Esophagus squamous epithelium (tissue), 5 donors: ENCODE measurements around the gene RRAD. TPM values are rescaled to one million over a fixed set of nuclear protein-coding genes. Genes with fewer than 3 reads are reported as not detected.

Experiments used
- DNase-seq: peaks from one replicate; lab custom pipeline; 2025; lab: John Stamatoyannopoulos, UW
- H3K27ac ChIP-seq, 4 donors: fragments of 200-600 bp; sonication (generic); one replicate each; pipeline ENCODE4 v1.5.1; 2016 to 2019; ENCODE audit warnings: mild to moderate bottlenecking in 1 of 4
- H3K27me3 ChIP-seq, 4 donors: fragments of 200-600 bp; sonication (generic); 1 replicate in 3 of 4; 2 replicates in 1 of 4; pipeline versions ENCODE4 v1.5.1 to v1.6.0; 2017 to 2021; ENCODE audit warnings: antibody characterized with exemption in 1 of 4
- H3K36me3 ChIP-seq, 3 donors: fragments of 200-600 bp; sonication (generic); one replicate each; pipeline ENCODE4 v1.5.1; 2016 to 2019
- H3K4me1 ChIP-seq, 3 donors: fragments of 200-600 bp; sonication (generic); one replicate each; pipeline ENCODE4 v1.5.1; 2017 to 2019
- H3K4me3 ChIP-seq, 4 donors: fragments of 200-600 bp; sonication (generic); 1 replicate in 3 of 4; 2 replicates in 1 of 4; pipeline ENCODE4 v1.5.1; 2016 to 2019; ENCODE audit warnings: mild to moderate bottlenecking in 2 of 4, moderate library complexity in 1 of 4
- H3K9me3 ChIP-seq, 3 donors: fragments of 200-600 bp; sonication (generic); one replicate each; pipeline ENCODE4 v1.5.1; 2016 to 2019
- POLR2A ChIP-seq, 4 donors: fragments of 450-650 bp; IDR thresholded peaks; one replicate each; pipeline ENCODE4 v1.6.1; 2017; ENCODE audit warnings: antibody characterized with exemption in 4 of 4, mild to moderate bottlenecking in 4 of 4, moderate library complexity in 3 of 4
- WGBS, 2 donors: methylation state at CpG; one replicate each; pipeline ENCODE4 v1.1.5; 2018; 5-methylcytosine and 5-hydroxymethylcytosine counted together
- intact Hi-C: fragments of 100-400 bp; cut with DNase I; formaldehyde crosslinking; loops from one replicate; pipeline ENCODE4 v1.15.0; 2022
- total RNA-seq, 4 donors: library from RNA; depleted of rRNA; stranded (reverse); fragments of >200 nt; gene quantifications; one replicate each; pipeline ENCODE4 v1.1.0, GENCODE V29; 2016
- TF ChIP-seq, protein P1 (sequence below), 6 experiments: fragments of 450-650 bp in 4 of 6; fragments of 200-600 bp in 2 of 6; sonication (generic) in 2 of 6; IDR thresholded peaks; one replicate each; pipeline ENCODE4 v1.5.1; 2016 to 2019; ENCODE audit warnings: antibody characterized with exemption in 6 of 6, mild to moderate bottlenecking in 4 of 6, moderate library complexity in 4 of 6
- donor health status: DM: yes; HTN: yes; CAD: no.

Gene RRAD
- total RNA-seq, 4 donors from 2014 or later: 68.7 to 208 (median 129) TPM

- no peak for TF ChIP-seq POLR2A (IDR thresholded peaks at IDR 0.05)
- TF ChIP-seq, protein P1, sequence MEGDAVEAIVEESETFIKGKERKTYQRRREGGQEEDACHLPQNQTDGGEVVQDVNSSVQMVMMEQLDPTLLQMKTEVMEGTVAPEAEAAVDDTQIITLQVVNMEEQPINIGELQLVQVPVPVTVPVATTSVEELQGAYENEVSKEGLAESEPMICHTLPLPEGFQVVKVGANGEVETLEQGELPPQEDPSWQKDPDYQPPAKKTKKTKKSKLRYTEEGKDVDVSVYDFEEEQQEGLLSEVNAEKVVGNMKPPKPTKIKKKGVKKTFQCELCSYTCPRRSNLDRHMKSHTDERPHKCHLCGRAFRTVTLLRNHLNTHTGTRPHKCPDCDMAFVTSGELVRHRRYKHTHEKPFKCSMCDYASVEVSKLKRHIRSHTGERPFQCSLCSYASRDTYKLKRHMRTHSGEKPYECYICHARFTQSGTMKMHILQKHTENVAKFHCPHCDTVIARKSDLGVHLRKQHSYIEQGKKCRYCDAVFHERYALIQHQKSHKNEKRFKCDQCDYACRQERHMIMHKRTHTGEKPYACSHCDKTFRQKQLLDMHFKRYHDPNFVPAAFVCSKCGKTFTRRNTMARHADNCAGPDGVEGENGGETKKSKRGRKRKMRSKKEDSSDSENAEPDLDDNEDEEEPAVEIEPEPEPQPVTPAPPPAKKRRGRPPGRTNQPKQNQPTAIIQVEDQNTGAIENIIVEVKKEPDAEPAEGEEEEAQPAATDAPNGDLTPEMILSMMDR (IDR thresholded peaks at IDR 0.05): no peak
- WGBS, 2 donors: 100% methylated on average over 1 to 3 of the region's 3 CpGs
- no peaks in the 10 kb centered on the region for H3K27me3 ChIP-seq
Measured at GRCh38 chr16:66871840-66872239, 53.5 kb downstream of the RRAD start.

More at GRCh38 chr16:66871840-66872239, 53.5 kb downstream of the RRAD start:
- Histone ChIP-seq H3K27ac (no peak overlapping the region), H3K4me1 (peaks cover 9 to 25% (median 14%) of the 10 kb centered on the region in 3 donors), H3K4me3 (no peak overlapping the region), H3K9me3 (no peaks in the 10 kb centered on the region), H3K36me3 (no peaks in the 10 kb centered on the region)
- intact Hi-C loops: no loop called here
- no peak for DNase-seq

Other genes starting within 250 kb of the RRAD start
- gene CMTM4, start 228.8 kb downstream of the RRAD start, total RNA-seq: 10 to 100 TPM; 13.7 to 24.0 (median 15.8) TPM
- 100 to 1,000 TPM in 1 of 4 donors, 10 to 100 TPM in 3; 66.4 to 140 (median 86.2) TPM for gene DYNC1LI2, start 173.9 kb downstream of the RRAD start, total RNA-seq
- gene TERB1, start 124.0 kb downstream of the RRAD start, total RNA-seq: not detected
- gene NAE1, start 94.6 kb downstream of the RRAD start, total RNA-seq: 10 to 100 TPM; 31.4 to 74.7 (median 45.7) TPM
- gene CA7, start 81.1 kb downstream of the RRAD start, total RNA-seq: not detected
- 10 to 100 TPM in 2 of 4 donors, 1 to 10 TPM in 2; 4.1 to 12.9 (median 9.4) TPM for gene PDP2, start 45.0 kb downstream of the RRAD start, total RNA-seq
- gene CDH16, start 6.7 kb downstream of the RRAD start, total RNA-seq: 1 to 10 TPM; 1.9 to 6.3 (median 4.1) TPM
- 100 to 1,000 TPM; 112 to 153 (median 126) TPM for gene CIAO2B, start 8.9 kb upstream of the RRAD start, total RNA-seq
- gene CES2, start 10.0 kb upstream of the RRAD start, total RNA-seq: 100 to 1,000 TPM; 120 to 250 (median 170) TPM
- 1 to 10 TPM; 1.5 to 7.1 (median 3.6) TPM for gene CES3, start 35.7 kb upstream of the RRAD start, total RNA-seq
- gene CES4A, start 63.1 kb upstream of the RRAD start, total RNA-seq: 1 to 10 TPM; 4.8 to 9.6 (median 6.4) TPM
- gene CBFB, start 103.6 kb upstream of the RRAD start, total RNA-seq: 10 to 100 TPM; 26.0 to 59.3 (median 41.9) TPM
- gene PHAF1, start 184.4 kb upstream of the RRAD start, total RNA-seq: 10 to 100 TPM; 14.2 to 22.5 (median 19.3) TPM
- gene B3GNT9, start 225.5 kb upstream of the RRAD start, total RNA-seq: 10 to 100 TPM in 2 of 4 donors, 1 to 10 TPM in 2; 4.1 to 13.1 (median 8.4) TPM
- 10 to 100 TPM; 27.7 to 39.8 (median 35.5) TPM for gene TRADD, start 234.4 kb upstream of the RRAD start, total RNA-seq
- gene FBXL8, start 234.4 kb upstream of the RRAD start, total RNA-seq: 10 to 100 TPM in 3 of 4 donors, 1 to 10 TPM in 1; 10.0 to 34.5 (median 19.9) TPM
- 10 to 100 TPM in 3 of 4 donors, 1 to 10 TPM in 1; 3.7 to 59.5 (median 19.6) TPM for gene HSF4, start 239.2 kb upstream of the RRAD start, total RNA-seq
- 10 to 100 TPM; 25.1 to 56.1 (median 36.7) TPM for gene NOL3, start 245.0 kb upstream of the RRAD start, total RNA-seq